COLO829 (cell line): ENCODE results near the gene ITPK1.

Source experiments
- DNase-seq: peaks from one replicate; pipeline ENCODE4 v3.0.0; 2012; ENCODE audit warnings: low spot score

The ITPK1 gene

DNA sequence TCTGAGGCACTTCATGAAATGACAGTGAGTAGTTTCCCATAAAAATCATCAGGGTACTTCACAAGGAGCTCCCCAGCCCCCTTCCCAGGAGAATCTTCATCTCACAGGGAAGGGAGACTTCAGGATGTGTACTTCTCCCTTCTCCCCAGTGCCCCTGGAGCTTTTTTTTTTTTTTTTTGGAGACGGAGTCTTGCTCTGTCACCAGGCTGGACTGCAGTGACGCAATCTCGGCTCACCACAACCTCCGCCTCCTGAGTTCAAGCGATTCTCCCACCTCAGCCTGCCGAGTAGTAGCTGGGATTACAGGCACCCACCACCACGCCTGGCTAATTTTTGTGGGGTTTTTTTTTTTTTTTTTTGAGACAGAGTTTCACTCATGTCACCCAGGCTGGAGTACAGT, 10.4 kb downstream of the ITPK1 start:
- no peak for DNase-seq

DNA sequence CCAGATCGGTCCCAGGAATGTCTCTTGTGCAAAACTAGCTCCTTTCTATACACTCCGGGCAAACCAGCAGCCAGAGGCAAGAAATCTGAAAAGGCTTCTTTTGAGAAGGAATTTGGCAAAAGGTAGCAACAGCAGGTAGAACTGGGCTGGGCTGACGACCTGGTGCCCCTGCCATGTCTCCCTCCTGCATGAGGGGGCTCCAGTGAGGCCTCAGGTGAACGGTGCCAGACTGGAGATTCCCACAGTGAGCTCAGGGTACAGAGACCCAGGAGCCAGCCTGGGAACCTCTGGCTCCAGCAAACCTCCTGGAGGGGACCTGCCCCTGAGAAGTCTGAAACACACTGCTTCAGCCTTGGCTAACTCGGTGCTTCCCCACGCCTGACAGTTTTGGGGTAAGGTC, 10.8 kb downstream of the ITPK1 start:
- DNase-seq = no peak

DNA sequence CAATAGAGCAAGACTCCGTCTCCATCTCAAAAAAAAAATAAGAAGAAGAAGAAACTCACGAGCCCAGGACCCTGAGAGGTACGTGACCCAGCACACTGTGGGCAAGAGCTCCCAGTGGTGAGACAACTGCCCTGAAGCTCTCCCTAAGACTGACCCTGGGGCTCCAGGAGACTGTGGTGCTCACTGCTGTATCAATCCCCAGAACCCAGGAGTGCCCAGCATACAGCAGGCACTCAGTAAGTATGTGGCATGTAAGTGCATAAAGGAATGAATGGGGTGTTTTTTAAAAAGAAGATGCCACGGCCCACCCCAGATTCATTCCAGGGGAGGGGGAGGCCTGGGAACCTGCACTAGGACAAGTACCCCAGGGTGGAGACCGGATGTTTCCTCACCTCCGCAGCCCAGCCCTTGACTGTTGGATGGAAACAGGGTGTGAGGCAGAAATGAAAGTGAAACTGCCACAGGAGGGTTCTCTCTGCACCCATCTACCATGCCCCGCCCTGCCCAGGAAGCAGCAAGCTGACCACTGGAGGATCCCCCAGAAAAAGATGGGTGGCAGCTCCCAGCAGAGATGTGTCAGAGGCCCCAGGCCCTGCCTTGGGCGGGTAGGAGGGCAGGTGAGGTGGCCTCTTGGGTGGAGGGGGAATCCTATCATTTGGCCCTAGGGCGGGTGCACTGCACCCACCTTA, 12.2 kb downstream of the ITPK1 start:
- no peak for DNase-seq

DNA sequence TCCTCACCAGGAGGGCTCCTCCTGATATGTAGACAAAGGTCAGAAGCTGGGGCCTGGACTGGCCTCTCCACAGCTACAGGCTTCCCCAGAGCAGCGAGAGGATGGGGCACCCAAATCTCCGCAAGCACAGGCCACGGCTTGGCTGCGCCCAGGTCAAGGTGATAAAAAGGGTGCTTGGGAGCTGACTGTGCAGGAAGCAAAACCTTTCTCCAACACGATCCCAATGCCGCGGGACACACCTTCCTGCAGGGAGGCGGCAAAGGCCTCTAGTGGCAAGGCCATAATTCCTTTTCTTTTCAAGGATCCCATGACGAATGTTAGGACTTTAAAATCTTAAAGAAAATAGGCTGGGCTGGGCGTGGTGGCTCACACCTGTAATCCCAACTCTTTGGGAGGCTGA, 13.6 kb downstream of the ITPK1 start:
- DNase-seq = no peak

DNA sequence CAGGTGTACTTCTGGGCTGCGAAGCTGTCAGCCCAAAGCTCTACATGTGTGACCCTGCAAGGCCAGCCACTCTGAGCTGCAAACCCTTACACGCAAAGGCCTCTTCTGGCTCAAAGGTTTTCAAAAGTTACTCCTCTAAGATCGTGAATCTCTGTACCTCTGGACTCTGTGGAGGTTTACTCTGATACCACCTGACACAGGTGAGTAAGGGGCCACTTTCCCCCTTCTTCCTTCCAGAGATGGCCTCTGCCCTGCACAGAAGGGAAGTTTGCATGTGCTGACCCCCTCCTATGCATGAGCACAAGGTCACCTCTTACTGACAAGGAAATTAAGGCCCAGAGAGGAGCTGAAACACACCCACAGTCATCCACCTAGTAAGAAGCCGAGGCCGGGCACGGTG, 14.5 kb downstream of the ITPK1 start:
- no peak for DNase-seq

DNA sequence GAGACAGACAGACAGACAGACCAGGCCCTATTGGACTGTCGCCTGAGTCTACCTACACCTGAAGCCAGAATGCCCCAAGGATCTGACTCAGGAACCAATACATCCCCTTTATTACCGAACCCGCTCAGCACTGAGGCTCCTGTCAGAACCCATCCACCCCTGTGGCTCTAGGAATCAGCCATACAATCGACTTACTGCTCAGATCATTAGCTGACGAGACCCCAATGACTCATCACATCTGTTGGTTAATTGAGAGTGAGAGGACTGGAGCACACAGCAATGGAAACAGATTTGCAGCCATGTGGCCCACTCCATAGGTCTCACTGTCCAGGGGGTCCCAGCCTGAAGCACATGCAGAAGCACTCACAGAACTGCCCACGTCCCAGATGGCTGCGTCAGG, 15.2 kb downstream of the ITPK1 start:
- no peak for DNase-seq

DNA sequence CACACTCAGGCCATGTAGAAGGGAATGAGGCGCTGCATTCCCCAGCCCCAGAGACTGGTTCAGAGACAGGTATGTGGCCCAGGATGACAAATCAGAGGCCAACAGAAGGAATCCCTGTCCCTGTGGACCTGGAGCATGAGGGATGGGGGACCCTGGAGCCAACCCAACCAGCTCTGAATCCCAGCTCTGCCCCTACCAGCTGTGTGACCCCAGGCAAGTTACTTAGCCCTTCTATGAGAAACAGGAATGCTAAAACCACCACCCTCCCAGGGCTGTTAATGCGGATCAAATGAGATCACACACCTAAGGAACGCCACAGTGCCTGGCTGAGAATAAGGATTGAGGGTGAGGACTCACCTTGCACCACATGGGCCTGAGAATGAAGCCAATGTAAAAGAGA, 15.6 kb downstream of the ITPK1 start:
- DNase-seq = no peak

DNA sequence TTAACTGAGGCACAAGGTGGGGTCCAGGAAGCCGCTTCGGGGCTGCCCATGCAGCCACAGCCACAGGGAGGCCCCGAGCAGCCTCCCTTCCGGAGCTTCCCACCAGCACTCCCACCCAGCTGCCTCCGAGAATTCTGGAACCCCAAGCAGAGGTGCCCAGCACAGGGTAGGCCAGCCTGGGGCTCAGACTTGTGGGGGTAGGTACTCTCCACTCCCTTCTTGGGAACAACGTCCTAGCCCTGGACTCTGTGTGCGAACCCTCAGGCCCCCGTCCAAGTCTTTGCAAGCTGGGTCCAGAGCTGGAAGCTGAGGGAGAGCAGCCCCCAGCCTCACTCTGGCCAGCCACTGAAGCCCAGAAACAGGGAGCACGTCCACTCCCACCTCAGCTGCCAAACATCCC, 16.1 kb downstream of the ITPK1 start:
- no peak for DNase-seq

DNA sequence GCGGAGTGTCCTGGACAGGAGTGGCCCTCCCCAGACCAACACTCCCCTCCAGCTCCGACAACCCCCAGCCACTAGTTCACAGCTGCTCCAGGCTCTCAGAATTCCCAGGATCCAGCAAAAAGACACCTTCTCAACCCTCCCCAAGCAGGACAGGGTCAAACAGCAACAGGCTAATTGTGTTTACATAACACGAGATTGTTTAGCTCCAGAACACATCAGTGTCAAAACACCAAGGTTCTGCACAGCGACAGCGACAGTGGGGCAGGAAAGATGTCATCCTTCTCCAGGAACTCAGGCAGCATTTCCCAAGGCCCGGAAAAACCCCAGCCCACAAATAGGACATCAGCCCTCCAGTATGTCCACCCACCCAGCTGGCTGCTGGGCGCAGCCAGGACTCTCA, 16.5 kb downstream of the ITPK1 start:
- DNase-seq = no peak

DNA sequence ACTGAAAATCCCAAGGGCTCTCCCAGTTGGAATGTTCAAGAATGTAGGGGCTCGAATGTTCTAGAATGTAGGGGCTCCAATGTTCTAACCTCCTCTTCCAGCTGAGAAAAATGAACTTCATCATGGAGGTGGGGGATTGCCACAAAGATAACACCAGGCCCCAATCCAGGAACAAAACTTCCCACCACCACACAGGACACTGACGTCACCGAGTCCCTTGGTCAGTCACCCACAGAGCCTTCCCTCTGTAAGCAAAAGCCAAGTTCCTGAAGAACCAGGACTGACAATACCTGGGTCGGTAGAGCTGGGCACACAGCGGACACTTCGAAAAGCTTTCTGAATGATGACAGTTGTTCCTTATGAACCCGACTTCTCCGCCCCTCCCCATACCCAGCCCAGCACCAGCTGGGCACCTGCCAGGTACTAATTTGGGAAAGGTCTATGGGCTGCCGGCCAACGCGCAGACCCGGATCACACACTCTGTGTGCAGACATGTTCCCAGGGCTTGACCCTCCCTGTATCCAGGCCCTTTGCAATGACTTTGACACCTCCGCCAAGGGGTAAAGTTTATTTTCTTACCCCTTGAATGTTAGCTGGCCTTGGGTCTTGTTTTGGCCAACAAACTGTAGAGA, 18.9 kb downstream of the ITPK1 start:
- no peak for DNase-seq

DNA sequence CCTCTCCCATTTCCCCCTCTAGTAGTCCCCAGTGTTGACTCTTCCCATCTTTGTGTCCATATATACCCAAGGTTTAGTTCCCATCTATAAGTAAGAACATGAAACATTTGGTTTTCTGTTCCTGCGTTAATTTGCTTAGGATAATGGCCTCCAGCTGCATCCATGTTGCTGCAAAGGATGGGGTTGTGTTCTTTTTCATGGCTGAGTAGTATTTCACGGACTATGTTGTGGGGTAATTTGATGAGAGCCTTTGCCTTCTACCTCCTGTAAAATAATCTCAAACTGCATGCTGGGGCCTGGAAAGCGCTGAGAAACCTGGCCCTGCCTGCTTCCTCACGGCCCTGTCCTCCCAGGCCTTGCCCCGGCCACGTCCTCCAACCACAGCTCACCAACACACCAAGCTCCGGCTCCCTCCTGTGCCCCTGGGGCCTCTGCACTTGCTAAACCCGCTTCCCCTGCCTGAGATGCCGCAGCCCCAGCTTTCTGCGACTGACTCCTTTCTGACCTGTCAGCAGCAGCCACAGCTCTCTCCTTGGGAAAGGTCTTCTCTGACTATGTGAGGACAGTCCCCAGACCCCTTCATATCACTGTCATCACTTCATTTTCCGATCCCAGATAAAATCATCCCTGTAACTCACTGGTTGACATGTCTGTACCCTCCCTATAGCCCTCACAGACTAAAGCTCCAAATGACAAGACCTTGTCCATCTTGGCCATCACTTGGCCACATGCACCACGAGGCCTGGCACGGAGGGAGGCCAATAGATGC, 19.8 kb downstream of the ITPK1 start:
- no peak for DNase-seq

DNA sequence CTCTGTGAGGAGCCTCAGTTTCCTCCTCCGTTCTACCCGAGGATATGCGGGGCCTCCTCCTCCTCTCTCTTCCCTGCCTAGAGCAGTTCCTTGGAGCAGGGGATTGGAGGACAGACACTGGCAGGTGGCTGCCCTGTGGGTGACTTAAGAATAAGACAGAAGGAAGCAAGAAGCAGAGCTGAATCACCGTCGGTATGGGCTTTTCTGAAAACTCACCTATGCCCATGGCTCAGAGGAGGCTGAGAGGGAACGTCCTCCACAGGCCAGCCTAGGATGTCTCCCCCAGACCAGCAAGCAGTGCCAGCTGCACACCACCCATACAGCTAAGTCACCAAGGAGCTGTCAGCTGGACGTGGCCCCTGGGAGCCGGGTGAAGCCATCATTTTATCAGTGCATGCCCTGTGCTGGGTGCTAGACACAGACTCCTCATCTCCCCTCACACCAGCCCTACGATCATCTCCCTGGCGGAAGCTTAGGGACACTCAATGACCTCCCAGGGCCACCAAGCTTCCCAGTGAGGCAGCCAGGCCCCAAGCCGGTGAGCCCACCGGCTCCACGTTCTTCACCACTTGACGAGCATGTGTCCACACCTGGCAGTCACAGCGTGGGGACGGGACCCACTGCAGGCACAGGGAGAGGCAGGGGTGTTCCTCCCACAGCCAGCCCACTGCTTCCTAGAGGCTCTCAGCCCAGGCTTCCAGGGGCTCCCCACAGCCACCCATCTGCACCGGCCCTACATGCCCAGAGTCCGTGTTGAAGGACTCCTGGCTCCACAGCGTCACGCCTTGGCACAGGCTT, 21.4 kb downstream of the ITPK1 start:
- DNase-seq = no peak

DNA sequence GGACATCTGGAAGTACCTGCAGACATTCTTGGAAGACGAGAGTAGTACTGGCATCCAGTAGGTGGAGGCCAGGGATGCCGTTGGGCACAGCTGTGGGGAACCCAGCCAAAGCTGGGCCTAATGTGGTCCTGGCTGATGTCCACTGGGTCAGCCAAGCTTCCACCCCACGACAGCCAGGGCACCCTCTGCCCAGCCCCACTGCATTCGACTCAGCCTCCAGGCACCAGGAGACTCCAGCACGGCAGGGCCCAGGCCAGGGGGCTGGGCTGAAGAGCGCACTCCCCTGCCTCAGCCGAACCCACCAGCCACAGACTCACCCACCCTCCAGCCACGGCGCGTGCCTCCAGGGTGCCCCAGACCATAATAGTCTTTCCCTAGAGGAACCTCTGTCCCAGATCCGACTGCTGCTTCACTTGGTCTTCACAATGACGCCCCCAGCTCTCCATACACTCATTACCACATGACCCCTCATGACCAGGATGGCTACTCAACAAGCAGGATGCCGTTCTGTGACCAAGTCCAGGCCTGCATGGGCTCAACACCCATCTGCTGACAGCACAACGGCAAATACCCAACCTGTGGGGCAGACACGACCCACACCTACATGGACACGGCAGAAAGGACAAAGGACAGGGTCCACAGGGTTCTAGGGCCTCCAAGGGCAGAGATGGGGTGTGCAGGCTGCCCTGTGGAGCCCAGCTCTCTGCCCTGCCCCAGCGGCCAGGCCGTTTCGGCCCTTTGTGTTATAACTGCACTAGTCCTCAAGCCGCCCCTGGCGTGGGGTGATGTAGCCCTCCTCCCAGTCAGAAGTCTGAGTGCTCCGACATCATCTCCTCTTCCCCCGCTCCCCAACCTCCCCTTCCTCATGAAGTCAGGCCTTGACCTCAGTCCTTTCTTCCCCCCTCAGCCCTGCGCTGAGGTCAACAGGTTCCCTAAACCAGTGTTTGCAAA, 22.8 kb downstream of the ITPK1 start:
- no peak for DNase-seq

DNA sequence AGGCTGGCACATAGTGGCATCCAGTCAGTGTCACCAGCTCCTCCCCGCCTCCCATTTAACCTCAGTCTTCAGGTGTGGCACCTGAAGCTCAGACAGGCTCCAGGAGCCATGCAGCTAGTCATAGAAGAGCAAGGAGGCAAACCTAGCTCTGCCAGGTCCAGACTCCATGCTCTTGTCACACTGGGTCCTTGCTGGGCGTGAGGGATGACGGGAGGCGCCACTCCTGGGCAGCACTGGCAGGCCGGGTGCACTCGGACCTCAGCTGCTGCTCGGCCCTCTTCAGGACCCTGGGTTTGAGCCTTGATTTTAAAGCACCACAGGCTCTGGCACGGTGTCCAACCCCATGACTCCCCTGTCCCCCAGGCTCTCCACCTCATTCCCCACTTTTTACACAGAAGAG, 24.1 kb downstream of the ITPK1 start:
- DNase-seq = no peak

DNA sequence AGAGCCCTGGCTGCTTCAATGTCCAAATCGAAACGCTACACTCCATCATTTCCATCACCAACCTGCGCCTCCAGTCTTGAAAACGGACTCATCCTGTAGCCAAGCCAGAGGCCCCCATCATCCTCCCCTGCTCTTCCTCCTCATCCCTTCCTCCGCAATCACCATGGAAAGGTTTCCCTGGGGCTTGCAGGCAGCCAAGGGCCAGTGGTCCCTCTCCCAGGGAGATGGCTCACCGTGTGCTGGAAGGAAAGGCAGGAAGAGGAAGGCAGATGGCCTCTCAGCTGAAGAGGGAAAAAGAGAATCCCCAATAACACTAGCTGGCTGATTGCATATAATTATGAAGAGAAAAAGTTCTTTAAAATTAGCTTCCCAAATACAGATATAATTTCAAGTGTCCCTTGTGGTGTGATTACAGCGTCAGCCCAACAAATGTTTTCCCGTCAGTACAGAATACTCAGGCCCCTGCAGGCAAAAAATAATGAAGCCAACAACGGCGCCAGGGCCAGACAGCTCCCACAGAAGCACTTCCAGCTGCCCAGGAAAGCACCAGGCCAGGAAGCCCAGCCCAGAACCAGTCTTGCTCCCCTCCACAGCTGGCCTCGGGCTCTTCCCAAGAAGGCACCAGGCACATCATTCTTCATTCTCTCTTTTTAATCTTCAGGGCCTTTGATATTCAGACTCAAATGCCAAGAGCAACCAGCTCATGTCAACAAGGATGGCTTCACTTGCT, 24.7 kb downstream of the ITPK1 start:
- no peak for DNase-seq

DNA sequence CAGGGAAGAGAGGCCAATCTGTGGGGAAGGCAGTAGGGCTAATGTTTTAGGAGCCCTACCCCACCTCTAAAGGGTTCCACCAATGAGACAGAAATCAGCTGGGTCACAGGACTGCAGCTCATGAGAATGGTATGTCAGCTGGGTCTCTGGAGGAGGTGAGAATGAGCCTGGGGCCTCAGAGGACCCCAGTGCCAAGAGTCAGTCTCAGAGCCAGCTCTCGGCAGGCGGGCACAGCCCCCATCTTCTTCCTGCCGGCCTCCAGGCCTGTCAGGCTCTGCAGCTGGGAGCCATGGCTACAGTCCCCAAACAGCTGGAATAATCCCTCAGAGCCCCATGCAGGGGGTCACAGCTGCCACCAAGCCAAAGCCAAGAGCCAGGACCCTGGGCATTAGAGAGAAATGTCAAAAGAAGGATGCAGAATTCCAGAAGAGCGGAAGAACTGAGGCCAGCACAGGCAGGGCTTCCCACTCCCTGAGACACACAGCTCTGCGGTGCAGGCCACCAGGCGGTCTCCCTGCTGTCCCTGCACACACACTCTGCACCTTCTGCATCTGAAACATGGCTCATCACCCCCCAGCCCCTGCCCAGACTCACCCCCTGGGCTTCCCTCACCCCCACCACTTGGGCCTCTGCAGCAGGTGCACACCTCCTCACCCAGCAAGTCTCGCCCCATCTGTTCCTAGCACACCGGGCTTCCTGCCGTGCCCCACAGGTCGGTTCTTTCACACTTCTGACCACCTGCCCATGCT, 26.0 kb downstream of the ITPK1 start:
- DNase-seq = no peak

DNA sequence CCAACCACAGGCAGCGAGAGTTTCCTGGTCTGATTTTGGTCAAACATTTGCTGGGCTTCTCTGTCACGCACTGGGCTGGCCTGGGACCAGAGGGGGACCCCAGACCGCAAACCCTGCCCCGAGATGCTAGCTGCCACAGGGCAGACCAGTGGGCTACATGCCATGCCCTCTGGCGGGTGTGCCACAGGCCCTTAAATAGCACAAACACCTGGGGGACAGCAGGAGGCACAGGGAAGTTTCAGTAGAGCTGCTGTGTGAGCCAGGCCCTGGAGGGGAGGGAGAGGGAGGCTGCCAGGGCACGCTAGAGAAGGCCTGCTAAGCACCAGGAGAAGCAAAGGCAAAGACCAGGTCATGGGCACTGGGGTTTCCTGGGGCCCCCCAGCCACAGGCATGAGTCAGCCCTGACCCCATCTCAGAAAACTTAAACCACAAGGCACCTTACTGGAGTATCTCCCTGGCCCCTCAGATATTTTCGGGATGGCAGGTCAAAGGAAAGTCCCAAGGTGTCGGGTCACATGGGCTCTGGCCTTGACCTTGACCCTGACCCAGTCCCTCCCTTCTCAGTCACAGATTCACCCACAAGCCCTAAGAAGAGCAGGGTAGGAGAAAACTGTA, 29.2 kb downstream of the ITPK1 start:
- DNase-seq = no peak

DNA sequence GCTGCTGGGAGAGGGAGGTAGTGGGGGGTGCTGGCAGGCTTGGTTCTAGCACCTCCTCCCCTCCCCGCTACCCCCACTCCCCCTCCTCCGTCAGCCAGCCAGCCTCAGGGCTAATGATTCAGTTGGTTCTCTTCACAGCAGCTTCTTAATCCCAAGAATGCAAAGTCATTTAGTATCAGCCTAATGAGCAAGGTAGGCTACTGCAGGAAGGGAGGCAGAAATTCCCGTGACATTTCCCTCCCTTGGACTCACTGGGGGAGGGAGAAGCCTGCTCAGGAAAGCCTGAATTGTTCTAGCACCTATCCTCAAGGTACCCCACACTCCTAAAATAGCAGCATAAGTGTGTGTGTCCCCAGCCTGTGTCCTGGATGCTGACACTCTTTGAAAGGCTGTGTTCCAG, 29.8 kb downstream of the ITPK1 start:
- DNase-seq = peak; percentile 60
